HG02970 (cell line): ENCODE results near the gene SLCO2A1.

ENCODE experiments used
- ATAC-seq: cut with Tn5 transposase; IDR thresholded peaks from one replicate; pipeline ENCODE4 v1.9.1; 2021; ENCODE audit warnings: mild to moderate bottlenecking, moderate library complexity, moderate number of reproducible peaks; ENCODE audit not compliant: unreplicated experiment, low FRiP score

Gene SLCO2A1

GRCh38 chr3:133888726-133889340, 140.9 kb downstream of the SLCO2A1 start:
- no peak for ATAC-seq

GRCh38 chr3:133887803-133888703, 141.7 kb downstream of the SLCO2A1 start:
- no peak for ATAC-seq

GRCh38 chr3:133887074-133887802, 142.5 kb downstream of the SLCO2A1 start:
- ATAC-seq, result no peak

GRCh38 chr3:133886031-133886722, 143.5 kb downstream of the SLCO2A1 start:
- ATAC-seq, result no peak

- no peak for ATAC-seq
Observed at GRCh38 chr3:133884887-133885711, 144.6 kb downstream of the SLCO2A1 start.

GRCh38 chr3:133884054-133884886, 145.5 kb downstream of the SLCO2A1 start:
- no peak for ATAC-seq

- ATAC-seq, result no peak
Observed at GRCh38 chr3:133883641-133884040, 146.1 kb downstream of the SLCO2A1 start.

- ATAC-seq, result no peak
Observed at GRCh38 chr3:133882986-133883586, 146.6 kb downstream of the SLCO2A1 start.

- no peak for ATAC-seq
Observed at GRCh38 chr3:133881939-133882825, 147.5 kb downstream of the SLCO2A1 start.

- no peak for ATAC-seq
Observed at GRCh38 chr3:133881492-133881891, 148.2 kb downstream of the SLCO2A1 start.

- no peak for ATAC-seq
Observed at GRCh38 chr3:133880886-133881455, 148.8 kb downstream of the SLCO2A1 start.

- ATAC-seq, result no peak
Observed at GRCh38 chr3:133880287-133880686, 149.4 kb downstream of the SLCO2A1 start.

- no peak for ATAC-seq
Observed at GRCh38 chr3:133878518-133878917, 151.2 kb downstream of the SLCO2A1 start.
